HG03108 (cell line): ENCODE results near the gene TYW3.
"Not testable (repeated sequence)": the region's sequence is repeated elsewhere in the genome, so short reads cannot be mapped to it uniquely, and the experiment has no call there.

Experiments
- ATAC-seq: cut with Tn5 transposase; IDR thresholded peaks from one replicate; pipeline ENCODE4 v1.9.1; 2021; ENCODE audit warnings: moderate library complexity; ENCODE audit not compliant: unreplicated experiment

TYW3 gene

DNA sequence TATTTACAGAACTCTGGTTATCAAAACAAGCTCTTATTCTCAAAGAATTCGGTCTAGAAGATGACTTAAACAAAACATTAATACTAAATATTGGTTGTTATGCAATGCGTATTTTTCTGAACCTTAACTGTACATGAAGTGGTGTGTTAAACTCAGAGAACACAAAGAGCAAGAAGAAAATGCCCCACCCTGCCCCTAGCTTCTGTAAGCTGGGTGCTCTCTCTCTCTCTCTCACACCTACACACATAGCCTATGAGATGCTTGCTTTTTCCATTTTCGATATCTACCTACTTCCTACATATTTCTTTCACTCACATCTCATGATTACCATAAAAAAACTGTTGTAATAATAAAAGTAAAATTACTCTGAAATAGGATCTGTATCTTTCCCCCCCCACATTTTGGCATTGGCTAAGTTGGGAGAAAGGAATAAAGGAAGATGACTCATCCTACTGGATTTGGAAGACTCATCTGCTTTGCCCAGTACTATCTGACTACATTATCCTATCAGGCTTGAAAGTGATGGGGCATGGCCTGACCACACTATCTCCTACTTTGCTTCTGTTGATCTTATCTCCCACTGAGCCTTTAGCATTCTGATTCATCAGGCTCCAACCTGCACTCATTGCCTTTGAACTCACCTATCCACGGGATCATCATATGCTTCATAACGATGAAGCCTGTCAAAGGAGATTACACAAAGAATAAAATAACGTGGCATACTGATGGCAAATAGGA, 3.0 kb upstream of the TYW3 start:
- no peak for ATAC-seq

DNA sequence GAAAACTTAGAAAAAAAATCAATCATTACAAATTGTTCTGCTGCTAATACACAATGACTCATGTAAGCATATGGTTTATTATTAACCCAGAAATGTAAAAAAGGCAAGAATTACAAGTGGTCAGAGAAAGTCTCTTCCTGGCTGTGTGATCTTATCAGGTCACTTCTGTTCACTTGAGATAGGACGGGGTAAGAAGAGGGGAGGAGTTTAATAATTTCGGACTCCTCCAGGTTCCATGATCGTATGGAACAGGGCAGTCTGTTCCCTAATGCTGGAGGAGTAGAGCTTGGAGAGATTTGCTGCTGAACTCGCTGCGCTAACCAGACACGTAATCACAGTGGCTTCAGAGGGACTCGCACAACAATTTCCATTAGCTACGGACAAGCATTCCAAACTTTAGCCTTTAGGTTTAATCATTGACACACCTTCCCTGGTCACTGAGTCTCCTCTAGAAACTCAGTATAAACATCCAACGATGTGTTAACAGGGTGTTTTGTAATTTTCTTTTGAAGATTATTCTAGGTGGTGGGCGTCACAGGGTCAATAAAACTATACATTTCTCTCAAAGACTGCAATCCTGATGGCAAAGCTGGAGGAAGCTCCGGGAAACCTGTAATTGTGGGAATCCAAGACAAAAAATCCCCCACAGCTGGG, 1.4 kb upstream of the TYW3 start:
- ATAC-seq, result peak; percentile 28

DNA sequence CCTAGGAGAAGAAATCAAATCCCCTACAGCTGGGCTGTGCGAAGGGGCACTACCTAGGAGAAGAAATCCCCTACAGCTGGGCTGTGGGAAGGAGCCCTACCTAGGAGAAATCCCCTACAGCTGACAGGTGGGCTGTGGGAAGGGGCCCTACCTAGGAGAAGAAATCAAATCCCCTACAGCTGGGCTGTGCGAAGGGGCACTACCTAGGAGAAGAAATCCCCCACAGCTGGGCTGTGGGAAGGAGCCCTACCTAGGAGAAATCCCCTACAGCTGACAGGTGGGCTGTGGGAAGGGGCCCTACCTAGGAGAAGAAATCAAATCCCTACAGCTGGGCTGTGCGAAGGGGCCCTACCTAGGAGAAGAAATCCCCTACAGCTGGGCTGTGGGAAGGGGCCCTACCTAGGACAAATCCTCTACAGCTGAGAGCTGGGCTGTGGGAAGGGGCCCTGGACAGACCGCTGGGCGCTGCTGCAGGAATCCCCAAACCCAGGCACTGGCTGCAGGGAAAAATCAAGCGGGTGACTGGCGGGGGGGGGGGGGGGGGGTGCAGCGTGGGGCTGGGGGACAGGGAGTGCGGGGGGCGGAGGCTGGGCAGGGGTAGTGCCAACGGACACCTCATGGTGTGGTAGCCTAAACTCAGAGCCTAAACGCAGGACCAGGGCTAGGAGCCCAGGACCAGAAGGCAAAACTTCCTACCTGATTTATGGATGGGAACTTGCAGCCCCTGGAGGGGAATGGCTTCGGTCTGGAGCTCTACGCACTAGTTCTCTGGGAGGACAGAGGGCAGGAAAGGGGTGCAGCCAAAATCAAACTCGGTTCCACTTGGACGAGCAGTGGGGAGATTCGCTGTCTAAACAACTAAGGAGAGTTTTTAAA, 643 bp upstream of the TYW3 start:
- ATAC-seq, result peak; percentile 9

DNA sequence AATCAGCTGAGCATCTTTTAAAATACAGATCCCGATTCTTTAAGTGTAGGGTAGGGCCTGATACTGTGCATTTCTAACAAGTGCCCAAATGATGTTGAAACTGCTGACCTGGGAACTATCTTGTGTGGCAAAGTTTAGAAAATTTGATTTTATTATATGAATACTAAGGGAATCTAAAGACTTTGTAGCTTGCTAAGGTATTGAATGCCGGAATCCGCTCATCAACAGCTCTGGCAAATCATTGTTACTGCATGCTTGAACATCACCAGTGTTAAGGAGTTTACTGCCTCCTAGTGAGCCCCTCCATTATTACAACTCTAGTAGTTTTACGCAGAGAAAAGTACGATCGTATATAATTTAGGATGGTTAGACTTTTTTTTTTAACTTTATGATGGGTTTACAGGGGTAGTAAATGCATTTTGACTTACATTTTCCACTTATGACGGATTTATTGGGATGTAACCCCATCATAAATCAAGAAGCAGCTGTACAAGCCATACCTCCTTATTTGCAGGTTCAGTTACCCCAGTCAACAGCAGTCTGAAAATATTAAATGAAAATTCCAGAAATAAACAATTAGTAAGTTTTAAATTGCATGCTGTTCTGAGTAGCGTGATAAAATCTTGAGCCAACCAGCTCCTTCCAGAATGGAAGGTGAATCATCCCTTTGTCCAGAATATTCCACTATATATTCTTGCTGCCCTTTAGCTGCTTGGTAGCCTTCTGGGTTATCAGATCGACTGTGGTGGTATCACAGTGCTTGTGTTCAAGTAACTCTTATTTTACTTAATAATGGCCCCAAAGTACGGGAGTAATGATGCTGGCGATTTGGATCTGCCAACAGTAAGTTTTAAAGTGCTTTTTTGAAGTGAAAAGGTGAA, 892 bp downstream of the TYW3 start:
- peak; percentile 39 for ATAC-seq

DNA sequence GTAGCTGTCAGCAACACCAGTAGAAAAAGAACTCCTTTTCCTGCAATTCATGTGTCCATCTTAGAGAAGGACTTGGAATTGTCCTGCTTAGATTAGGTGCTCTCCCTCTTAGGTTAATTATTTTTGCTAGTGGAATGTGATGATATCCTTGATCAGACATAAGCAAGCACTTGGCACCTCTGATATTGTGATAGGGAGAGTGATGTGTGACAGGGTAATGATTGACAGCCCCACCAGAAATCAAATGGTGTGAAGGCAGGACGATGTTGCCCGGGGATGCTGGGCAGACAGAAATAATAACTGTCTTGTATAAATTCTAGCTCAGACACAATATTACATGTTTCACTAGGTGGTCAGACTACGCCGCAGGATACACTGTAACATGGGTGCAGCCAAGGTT, 4.4 kb downstream of the TYW3 start:
- no peak for ATAC-seq

DNA sequence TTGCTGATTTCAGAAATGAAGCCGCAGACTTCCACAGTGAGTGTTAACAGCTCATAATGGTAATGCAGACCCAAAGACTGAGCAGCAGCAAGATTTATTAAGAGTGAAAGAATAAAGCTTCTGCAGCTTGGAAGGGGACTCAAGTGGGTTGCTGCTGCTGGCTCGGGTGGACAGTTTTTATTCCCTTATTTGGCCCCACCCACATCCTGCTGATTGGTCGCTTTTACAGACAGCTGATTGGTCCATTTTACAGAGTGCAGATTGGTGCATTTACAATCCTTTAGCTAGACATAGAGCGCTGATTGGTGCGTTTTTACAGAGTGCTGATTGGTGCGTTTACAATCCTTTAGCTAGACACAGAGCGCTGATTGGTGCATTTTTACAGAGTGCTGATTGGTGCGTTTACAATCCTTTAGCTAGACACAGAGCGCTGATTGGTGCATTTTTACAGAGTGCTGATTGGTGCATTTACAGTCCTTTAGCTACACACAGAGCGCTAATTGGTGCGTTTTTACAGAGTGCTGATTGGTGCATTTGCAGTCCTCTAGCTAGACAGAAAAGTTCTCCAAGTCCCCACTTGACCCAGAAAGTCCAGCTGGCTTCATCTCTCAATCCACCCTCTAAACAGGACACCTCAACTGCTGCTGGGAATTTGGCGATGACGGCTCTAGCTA, 7.5 kb downstream of the TYW3 start:
- ATAC-seq, result not testable (repeated sequence)

DNA sequence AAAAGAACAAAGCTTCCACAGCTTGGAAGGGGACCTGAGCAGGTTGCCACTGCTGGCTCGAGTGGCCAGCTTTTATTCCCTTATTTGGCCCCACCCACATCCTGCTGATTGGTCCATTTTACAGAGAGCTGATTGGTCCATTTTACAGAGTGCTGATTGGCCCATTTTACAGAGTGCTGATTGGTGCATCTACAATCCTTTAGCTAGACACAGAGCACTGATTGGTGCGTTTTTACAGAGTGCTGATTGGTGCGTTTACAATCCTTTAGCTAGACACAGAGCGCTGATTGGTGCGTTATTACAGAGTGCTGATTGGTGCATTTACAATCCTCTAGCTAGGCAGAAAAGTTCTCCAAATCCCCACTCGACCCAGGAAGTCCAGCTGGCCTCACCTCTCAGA, 12.3 kb downstream of the TYW3 start:
- not testable (repeated sequence) for ATAC-seq

DNA sequence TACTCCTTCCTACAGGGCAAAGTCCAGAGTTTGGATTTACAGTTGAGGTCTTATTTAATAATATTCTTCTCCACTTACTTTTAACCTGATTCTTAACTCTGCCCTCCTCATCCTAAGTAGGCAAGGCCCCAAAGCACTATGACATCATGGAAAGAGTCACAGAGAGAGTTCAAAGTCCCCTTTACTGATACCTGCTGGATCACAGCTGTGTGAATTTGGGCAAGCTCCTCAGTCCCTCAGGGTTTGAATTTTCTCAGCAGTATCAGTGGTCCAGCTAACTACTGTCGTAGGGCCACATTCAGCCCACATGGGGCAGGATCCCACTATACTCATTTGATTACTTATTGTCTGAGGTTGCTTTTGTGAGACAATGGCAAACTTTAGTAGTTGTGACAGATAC, 16.0 kb downstream of the TYW3 start:
- ATAC-seq, result peak; percentile 56

DNA sequence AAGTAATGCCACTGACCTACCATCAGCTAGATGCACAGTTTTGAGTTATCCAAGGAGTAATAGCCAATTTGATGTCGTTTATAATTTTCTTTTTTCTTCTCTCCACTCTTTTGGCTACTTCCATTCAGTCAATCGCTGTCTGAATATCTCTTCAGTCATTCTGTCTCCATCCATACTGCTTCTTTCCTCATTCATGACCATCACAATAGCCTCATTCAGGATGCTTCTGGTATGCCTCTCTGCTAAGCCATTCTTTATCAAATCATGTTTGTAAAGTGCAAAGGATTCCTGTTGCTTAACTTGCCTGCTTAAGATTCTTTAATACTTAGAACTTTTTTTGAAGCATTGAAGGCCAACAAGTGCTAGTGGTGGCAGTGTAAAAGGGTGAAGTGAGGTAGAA, 20.2 kb downstream of the TYW3 start:
- no peak for ATAC-seq

DNA sequence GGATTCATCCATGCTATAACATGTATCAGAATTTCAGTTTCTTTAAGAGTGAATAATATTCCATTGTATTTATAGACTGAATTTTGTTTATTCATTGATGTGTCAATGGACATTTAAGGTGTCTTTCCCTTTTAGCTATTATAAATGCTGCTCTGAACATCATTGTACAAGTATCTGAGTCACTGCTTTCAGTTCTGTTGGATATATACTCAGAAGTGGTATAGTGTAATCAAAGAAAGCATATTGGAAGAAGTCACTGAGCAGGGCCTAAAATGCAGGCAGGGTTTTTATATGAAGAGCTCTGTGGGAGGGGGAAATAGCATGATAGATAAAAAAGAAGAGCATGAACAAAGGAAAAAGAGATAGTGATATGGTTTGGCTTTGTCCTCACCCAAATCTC, 22.5 kb downstream of the TYW3 start:
- no peak for ATAC-seq

DNA sequence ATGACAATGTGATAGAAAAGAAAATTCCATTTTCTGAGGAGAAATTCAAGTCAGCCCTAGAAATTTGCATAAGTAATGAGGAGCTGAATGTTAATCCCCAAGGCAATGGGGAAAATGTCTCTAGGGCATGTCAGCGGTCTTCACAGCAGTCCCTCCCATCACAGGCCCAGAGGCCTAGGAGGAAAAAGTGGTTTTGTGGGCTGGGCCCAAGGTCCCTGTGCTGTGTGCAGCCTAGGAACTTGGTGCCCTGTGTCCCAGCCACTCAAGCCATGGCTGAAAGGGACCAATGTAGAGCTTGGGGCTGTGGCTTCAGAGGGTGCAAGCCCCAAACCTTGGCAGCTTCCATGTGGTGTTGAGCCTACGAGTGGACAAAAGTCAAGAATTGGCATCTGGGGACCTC, 23.7 kb downstream of the TYW3 start:
- ATAC-seq, result not testable (repeated sequence)

DNA sequence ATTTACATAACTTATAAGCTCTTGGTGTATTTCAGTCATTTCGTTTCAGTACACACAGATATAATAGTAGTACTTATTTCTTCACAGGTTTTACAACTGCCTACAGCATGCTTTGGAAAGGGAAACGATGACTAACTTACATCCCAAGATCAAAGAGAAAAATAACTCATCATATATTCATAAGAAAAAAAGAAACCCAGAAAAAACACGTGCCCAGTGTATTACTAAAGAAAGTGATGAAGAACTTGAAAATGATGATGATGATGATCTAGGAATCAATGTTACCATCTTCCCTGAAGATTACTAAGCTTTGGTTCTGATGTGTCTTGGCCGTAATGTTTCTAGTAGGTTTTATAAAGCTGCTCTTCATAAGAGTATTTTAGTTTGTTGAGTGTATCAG, 30.9 kb downstream of the TYW3 start:
- no peak for ATAC-seq

DNA sequence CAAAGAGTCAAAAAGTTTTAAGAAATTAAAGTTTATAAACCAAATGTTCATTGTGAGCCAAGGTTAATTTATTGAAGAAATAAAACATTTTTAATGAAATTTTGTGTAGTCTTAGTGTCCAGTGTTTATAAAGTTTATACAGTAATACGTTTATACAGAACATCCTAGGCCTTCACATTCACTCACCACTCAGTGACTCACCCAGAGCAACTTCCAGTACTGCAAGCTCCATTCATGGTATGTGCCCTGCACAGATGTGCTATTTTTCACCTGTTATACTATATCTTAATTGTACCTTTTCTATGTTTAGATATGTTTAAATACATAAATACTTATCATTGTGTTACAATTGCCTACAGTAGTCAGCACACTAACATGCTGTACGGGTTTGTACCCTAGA, 33.6 kb downstream of the TYW3 start:
- no peak for ATAC-seq

DNA sequence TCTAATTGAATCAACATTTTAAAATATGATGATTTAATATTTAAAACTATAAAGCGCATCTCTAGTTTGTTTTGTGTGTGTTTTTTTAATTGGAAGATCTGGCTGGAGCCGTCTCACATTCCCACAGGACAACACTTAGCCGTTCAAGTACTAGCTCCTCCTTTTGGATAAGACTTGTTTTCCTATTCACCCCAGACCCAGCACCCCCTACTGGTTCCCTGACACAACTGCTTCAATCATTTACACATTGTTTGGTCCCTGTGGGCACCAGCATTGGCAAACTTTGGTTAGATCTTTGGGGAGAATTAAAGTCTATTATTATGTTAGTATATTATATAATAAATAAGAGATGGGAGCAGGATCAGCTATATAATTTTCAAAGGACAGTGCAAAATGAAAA, 34.5 kb downstream of the TYW3 start:
- no peak for ATAC-seq

DNA sequence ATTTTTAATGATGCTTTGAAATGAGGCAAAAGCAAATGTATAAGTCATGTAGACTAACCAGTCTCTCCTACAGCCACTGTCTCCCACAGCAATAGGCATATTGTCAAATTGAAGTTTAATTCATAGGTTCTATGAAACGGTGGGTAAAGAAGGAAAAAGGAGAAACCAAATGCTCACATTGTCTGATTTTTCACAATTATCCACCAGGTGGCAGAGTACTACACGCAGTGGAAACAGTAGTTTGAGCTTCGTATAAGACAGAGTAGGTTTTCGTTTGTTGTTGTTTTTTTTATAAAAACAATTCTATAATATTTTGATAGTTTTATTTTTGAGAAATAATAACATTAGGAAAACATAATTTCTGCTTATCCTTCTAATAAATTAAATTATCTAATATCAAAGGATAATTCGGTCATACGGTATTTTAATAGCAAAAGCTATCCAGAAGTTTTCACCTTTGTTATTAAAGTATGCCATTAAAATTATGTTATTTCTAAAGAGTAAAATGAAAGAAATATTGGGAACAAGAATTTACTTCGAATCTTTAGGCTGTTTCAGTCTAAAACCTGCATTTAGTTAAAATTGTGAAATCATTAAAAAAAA, 39.1 kb downstream of the TYW3 start:
- no peak for ATAC-seq

DNA sequence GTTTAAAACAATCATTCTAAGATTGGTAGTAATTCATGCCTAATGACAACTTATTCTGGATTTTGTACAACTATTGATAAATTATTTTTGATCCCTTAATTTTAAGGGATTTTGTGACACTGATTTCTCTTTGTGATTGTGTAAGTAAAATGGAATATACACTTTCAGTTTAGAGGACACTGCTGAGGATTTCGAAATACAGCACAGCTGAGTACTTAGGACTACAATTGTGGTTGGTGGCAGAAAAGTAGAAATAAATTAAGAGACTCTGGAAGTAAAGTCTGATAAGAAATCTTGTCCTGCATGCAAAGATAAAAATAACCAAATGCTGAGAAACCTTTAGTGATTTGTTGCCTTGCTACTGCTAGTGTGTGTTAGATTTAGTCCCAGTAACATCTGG, 40.0 kb downstream of the TYW3 start:
- ATAC-seq, result no peak

DNA sequence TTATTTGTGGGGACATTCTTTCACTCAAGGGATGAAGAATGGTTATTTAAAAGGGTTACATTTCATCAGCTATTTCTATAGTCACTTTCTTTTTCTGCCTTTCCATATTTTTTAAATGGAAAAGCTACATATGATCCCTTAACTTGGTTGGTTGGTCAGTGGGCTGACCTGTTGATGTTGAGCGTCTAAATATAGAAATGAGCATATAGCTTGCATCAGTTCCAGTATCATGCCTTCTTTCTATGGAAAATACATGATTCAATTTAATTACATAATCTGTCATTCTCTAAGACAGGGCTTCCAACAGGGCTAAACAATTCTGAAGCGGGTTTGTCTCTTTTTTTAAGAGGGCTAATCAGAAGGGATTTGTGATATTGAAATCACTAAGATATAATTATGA, 40.6 kb downstream of the TYW3 start:
- ATAC-seq, result no peak

DNA sequence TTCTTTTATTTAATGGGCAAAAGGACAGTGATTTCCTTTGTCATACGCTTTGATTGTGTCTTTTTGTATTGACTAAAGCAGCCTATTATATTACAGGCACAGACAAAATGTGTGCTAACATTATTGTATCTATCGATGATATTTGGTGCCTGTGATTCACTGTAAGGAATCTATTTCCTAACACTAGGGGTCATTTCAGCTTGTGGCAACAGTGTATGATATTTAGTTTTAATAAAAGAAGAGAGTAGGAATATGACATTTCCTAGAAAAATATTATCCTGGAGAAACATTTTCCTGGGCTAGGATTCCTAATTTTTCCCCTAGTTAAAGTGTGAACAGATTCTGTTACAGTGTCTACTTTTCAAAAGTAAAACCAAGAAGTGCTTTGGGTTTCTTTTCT, 42.8 kb downstream of the TYW3 start:
- ATAC-seq, result no peak

DNA sequence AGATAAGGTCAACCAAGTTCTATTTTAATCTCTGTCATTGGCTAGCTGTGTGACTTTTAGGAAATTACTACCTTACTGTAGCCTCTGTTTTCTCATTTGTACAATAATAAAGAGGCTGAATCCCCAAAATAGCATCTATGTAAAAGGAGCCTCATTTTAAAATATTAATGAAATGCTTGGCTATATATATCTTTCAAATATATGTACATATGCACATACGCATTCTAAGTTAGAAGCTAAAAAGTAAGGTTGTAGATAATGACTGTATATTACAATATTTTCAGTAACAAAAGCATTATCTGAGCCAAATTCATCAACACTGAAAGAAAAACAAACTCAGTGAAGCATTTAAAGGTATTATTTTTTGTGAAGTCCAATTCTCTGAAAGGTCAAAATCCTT, 44.6 kb downstream of the TYW3 start:
- no peak for ATAC-seq

DNA sequence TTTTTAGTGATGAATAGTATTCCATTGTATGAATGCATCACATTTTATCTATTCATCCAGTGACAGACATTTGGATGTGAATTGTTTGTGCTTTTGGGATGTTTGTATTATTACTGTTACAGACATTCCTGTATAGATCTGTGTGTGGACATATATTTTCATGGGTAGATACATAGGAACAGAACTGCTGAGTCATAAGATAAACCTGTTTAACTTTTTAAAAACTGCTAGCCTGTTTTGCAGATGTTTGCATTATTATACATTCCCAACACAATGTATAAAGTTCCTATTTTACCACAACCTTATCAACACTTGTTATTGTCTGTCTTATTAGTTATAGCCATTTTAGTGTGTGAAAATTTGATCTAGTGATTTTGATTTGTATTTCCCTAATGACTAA, 46.8 kb downstream of the TYW3 start:
- no peak for ATAC-seq
